ENCODE results near the gene PIK3CG. TPM values are rescaled to one million over a fixed set of nuclear protein-coding genes. Genes with fewer than 3 reads are reported as not detected.

PIK3CG gene
- total RNA-seq, 1 donor from 2014 or later = 15.7 TPM

DNA sequence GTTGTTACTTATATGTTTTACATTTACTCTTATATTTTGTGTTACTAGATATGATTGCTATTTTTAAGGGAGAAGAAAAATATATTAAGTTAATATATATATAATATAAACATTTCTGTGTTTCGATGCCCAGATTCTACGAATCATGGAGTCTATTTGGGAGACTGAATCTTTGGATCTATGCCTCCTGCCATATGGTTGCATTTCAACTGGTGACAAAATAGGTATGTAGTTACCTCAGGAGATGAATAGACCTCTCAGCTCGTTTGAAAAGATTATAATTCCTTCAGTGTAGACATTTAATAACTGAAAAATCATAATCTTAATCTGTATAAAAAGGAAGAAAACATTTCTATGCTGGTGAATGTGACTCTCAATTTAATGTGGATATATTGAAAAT is 16.9 kb downstream of the PIK3CG start:
- ATAC-seq (no peak), DNase-seq (no peak)
- Histone ChIP-seq H3K27me3 (no peaks in the 10 kb centered on the region), H3K4me3 (no peak overlapping the region), H3K36me3 (peaks cover 20% of the 10 kb centered on the region), H3K4me1 (no peaks in the 10 kb centered on the region), H3K9me3 (no peaks in the 10 kb centered on the region), H3K27ac (no peak overlapping the region)
- no peak for TF ChIP-seq CTCF (IDR thresholded peaks at IDR 0.05)
- intact Hi-C loops (cut with DNase I) = no loop called here

GRCh38 chr7:106883456-106884026 is 18.5 kb downstream of the PIK3CG start:
- intact Hi-C loops (cut with DNase I) = no loop called here
- no peak for TF ChIP-seq CTCF (IDR thresholded peaks at IDR 0.05)
- ATAC-seq (no peak), DNase-seq (no peak)
- Histone ChIP-seq H3K4me3 (no peak overlapping the region), H3K36me3 (peaks cover 25% of the 10 kb centered on the region), H3K27me3 (no peaks in the 10 kb centered on the region), H3K4me1 (no peaks in the 10 kb centered on the region), H3K27ac (no peak overlapping the region), H3K9me3 (no peaks in the 10 kb centered on the region)

DNA sequence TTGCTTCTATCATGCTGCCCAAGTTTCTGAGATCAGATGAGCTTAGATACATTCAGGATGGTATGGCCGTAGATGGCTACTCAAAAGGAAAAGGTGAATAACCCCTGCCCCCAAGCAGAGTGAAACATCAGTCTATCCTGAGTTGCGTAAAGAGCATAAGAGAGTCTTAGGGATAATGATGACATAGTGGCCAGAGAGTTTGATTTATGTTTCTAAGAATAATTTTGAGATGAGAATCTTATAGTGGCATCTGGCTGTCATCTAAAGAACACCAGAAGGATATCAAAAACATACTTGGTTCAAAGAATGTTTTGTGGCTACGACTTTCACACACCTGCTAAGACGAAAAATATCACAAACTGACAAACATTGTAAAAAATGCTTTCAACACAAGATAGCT is 20.6 kb downstream of the PIK3CG start:
- intact Hi-C loops (cut with DNase I) = no loop called here
- no peak overlapping the region for H3K4me3 ChIP-seq
- no peak for ATAC-seq

GRCh38 chr7:106887421-106887820 is 22.3 kb downstream of the PIK3CG start:
- H3K27ac ChIP-seq = no peak overlapping the region
- no peak for TF ChIP-seq CTCF (IDR thresholded peaks at IDR 0.05)

More for the DNA sequence above, 20.6 kb downstream of the PIK3CG start:
- Histone ChIP-seq H3K27me3 (no peaks in the 10 kb centered on the region), H3K36me3 (peaks cover 21% of the 10 kb centered on the region), H3K4me1 (no peaks in the 10 kb centered on the region), H3K9me3 (no peaks in the 10 kb centered on the region), H3K27ac (no peak overlapping the region)
- DNase-seq = no peak
- no peak for TF ChIP-seq CTCF (IDR thresholded peaks at IDR 0.05)

DNA sequence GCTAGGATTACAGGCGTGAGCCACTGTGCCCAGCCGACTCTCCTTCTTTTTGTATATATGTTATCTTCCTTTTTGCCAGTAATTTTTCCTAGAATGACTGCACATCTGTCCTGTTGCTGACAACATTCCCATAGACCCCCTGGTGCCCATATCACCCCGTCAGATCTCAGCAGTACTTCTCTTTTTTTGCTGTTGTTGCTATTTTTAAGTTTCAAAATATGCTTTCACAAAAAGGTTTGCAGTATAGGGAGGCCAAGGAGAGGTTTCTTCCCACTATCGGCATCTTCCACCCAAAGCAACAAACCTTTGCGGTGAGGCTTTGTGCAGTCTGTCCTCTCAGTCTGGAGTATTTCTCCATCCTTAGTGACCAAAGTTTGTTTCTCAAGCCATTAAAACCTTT is 23.1 kb downstream of the PIK3CG start:
- no peak for DNase-seq
- Histone ChIP-seq H3K9me3 (no peaks in the 10 kb centered on the region), H3K36me3 (peaks cover 24% of the 10 kb centered on the region), H3K27ac (no peak overlapping the region), H3K27me3 (no peaks in the 10 kb centered on the region), H3K4me3 (no peak overlapping the region), H3K4me1 (no peaks in the 10 kb centered on the region)
- no peak for TF ChIP-seq CTCF (IDR thresholded peaks at IDR 0.05)
- ATAC-seq = no peak
- intact Hi-C loops (cut with DNase I) = no loop called here

More at GRCh38 chr7:106887421-106887820, 22.3 kb downstream of the PIK3CG start:
- intact Hi-C loops (cut with DNase I) = no loop called here
- peak; percentile 73 for ATAC-seq
- Histone ChIP-seq H3K4me1 (no peaks in the 10 kb centered on the region), H3K9me3 (no peaks in the 10 kb centered on the region), H3K27me3 (no peaks in the 10 kb centered on the region), H3K36me3 (peaks cover 24% of the 10 kb centered on the region), H3K4me3 (no peak overlapping the region)
- no peak for DNase-seq

- Histone ChIP-seq H3K27ac (no peak overlapping the region), H3K9me3 (no peaks in the 10 kb centered on the region), H3K4me3 (no peak overlapping the region), H3K4me1 (no peaks in the 10 kb centered on the region), H3K27me3 (no peaks in the 10 kb centered on the region), H3K36me3 (peaks cover 17% of the 10 kb centered on the region)
- no peak for TF ChIP-seq CTCF (IDR thresholded peaks at IDR 0.05)
- ATAC-seq (no peak), DNase-seq (no peak)
- intact Hi-C loops (cut with DNase I) = no loop called here
Measured at GRCh38 chr7:106890952-106891351, 25.9 kb downstream of the PIK3CG start.
